Midbrain (tissue), 1 donor: ENCODE data around the gene ISCA2.

Experiments
- DNase-seq: peaks from one replicate; lab custom pipeline; 2025; lab: John Stamatoyannopoulos, UW

The ISCA2 gene

GRCh38 chr14:74482571-74482970, 11.0 kb upstream of the ISCA2 start:
- DNase-seq, result no peak

GRCh38 chr14:74483321-74483720, 10.2 kb upstream of the ISCA2 start:
- DNase-seq, result no peak

GRCh38 chr14:74486164-74486563, 7.4 kb upstream of the ISCA2 start:
- no peak for DNase-seq

- no peak for DNase-seq
Measured at GRCh38 chr14:74488786-74489397, 4.7 kb upstream of the ISCA2 start.

GRCh38 chr14:74490486-74490885, 3.1 kb upstream of the ISCA2 start:
- DNase-seq, result no peak

GRCh38 chr14:74491956-74492775, 1.4 kb upstream of the ISCA2 start:
- peak; percentile 27 for DNase-seq

- DNase-seq, result no peak
Measured at GRCh38 chr14:74492776-74493342, 706 bp upstream of the ISCA2 start, which contains the start of gene NPC2. Gene NPC2 (minus strand): TSS chr14:74493305. CDS start chr14:74493274, 31 bp downstream.

GRCh38 chr14:74495356-74495755, 1.8 kb downstream of the ISCA2 start:
- DNase-seq, result no peak

- no peak for DNase-seq
Measured at GRCh38 chr14:74500417-74501134, 7.0 kb downstream of the ISCA2 start.

GRCh38 chr14:74501135-74501614, 7.6 kb downstream of the ISCA2 start:
- peak; percentile 51 for DNase-seq

- DNase-seq, result no peak
Measured at GRCh38 chr14:74501691-74502090, 8.1 kb downstream of the ISCA2 start.

- DNase-seq, result peak; percentile 3
Measured at GRCh38 chr14:74502236-74503019, 8.9 kb downstream of the ISCA2 start.

GRCh38 chr14:74503291-74503937, 9.8 kb downstream of the ISCA2 start:
- DNase-seq, result no peak

- no peak for DNase-seq
Measured at GRCh38 chr14:74503938-74504335, 10.4 kb downstream of the ISCA2 start.

- no peak for DNase-seq
Measured at GRCh38 chr14:74504412-74504811, 10.8 kb downstream of the ISCA2 start.

GRCh38 chr14:74504874-74505720, 11.5 kb downstream of the ISCA2 start:
- no peak for DNase-seq

- no peak for DNase-seq
Measured at GRCh38 chr14:74505831-74506230, 12.3 kb downstream of the ISCA2 start.

GRCh38 chr14:74506411-74506851, 12.9 kb downstream of the ISCA2 start:
- DNase-seq, result no peak

- no peak for DNase-seq
Measured at GRCh38 chr14:74507085-74507484, 13.5 kb downstream of the ISCA2 start.

GRCh38 chr14:74507840-74508239, 14.3 kb downstream of the ISCA2 start:
- DNase-seq, result no peak
